Measurements from ENCODE around the gene UBAP1.
"Not testable (repeated sequence)": the region's sequence is repeated elsewhere in the genome, so short reads cannot be mapped to it uniquely, and the experiment has no call there.

The UBAP1 gene

DNA sequence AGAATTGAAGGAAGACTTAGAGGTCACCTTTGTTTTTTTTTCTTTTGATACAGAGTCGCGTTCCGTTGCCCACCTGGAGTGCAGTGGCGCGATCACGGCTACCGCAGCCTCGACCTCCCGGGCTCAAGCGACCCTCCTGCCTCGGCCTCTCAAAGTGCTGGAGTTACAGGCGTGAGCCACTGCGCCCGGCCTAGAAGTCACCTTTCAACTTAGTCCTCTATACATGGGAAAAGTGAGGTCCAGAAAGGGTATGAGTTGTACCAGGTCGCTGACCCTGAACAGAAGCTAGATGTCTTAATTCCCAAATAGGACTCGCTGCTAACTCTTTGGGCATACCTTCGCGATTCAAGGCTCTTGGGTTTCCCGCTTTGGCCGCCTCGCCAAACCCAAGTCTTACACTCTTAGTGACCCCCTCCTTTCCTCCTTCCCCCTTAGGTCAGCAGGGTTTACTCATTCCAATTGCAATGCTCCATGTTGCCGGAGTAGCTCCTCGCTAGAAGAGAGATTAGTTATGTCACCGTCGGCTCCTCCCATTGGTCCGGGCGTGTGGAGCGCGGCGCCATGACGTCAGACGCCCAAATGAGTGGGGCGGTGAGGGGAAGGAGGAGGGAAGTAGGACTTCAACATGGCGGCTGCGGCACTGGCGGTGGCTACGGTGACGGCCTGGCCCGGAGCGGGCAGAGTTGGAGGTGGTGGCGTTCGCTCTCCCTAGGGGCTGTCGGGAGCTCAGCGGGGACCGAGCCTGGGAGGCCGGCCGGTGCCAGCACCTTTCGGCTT, at the start of gene UBAP1:
Gene UBAP1 (plus strand): TSS at position 608 of the 777 bp plus-strand sequence. CDS start 41,872 bp downstream, outside the sequence.
- DNase-seq (ENCODE audit: low read depth), result peak; percentile 86

DNA sequence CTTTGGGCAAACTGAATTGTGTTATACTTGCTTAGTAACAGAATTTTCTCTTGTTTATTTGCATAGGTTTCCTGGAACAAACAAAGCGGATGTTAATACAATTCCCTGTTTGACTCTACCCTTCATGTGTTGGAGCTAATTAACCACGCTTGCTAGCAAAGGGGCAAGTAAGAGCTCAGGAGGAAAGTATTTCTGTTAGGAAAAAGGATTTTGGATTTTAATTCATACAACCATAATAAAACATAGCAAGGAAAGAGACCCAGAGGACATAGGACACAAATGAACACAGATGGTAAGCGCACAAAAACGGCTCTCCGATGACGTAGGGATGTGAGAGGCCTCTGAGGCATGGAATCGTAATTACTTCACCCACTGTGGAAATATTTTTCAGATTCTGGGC, 47.3 kb upstream of the UBAP1 start:
- no peak for DNase-seq (ENCODE audit: low read depth)

DNA sequence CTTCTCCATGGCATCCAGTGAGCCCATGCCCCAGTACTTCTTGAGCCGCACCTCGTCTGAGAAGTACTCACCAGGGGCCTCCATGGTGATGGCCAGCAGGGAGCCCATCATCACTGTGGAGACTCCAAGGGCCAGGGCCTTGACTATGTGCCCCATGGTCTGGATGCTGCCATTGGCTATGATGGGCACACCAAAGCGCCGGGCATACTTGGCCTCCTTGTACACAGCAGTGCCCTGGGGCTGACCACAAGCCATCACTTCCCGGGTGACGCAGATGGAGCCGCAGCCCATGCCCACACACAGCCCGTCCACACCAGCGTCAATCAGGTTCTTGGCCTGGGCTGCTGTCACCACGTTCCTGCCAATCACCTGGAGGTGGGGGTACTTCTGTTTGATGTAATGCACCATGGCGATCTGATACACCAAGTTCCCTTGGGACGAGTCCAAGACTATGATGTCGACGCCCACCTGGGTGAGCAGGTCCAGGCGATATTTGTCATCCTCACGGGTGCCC, 45.4 kb upstream of the UBAP1 start:
- DNase-seq (ENCODE audit: low read depth), result no peak

DNA sequence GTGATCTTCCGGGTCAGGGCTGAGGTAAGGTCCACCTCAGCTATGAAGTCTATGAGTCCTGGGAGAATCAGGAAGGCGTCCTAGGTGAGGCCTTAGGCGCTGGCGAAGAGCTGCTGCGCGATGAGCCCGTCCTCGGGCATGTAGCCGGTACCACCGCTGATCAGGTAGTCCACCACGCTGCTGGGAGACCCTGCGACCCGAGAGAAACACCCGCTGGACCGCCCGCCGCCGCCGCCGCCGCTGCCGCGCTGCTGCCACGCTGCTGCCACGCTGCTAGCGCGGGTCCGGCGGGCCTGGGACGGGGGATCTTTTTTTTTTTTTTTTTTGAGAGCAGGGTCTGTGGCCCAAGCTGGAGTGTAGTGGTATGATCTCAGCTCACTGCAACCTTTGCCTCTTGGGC, 44.3 kb upstream of the UBAP1 start:
- no peak for DNase-seq (ENCODE audit: low read depth)

DNA sequence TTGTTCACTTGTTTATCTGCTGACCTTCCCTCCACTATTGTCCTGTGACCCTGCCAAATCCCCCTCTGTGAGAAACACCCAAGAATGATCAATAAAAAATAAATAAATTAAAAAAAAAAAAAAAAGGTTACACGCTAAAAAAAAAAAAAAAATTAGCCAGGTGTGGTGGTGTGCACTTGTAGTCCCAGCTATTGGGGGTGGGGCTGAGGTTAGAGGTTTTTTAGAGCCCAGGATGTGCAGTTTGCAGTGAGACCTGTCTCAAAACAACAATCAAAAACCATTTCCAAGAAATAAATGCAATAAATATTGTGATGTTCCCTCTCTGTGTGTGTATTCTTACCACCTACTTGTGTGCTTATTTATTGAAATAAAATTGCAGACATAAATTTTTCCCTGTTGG, 40.2 kb upstream of the UBAP1 start:
- not testable (repeated sequence) for DNase-seq (ENCODE audit: low read depth)

DNA sequence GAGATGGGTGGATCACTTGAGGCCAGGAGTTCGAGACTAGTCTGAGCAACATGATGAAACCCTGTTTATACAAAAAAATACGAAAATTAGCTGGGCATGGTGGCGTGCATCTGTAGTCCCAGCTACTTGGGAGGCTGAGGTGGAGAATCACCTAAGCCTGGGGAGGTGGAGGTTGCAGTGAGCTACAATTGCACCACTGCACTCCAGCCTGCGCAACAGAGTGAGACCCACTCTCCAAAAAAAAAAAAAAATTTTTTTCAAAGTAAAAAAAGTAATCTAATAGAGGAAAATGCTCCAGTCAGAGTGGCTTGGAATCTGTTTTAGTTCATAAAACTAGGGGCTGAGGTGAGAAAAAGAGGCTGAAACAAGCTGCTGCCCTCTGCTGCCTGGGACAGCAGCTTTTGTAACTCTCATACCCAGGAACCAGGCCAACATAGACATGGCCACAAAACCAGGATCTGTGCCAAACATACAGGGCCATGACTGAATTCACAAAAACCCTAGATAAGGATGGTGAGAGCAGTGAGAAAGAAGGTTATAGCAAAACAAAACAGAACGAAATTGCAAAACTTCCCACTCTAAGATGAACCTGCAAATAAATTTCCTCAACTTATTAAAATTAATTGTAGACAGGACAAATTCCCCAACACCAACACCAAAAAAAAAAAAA, 39.2 kb upstream of the UBAP1 start:
- no peak for DNase-seq (ENCODE audit: low read depth)

DNA sequence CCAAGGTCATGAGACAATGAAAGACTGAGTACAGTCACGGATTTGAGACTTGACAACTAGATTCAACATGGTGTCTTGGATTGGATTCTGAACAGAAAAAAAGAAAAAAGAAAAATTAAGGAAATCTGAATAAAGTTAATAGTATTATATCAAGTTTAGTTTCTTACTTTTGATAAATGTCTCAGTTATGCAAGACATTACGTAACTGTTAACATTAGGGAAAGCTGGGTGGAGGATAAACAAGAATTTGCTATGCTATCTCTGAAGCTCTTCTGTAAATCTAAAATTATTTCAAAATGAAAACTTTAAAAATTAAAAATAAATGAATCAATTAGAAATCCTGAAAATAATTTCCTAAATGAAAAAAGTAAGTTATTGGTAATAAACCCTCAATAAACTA, 38.0 kb upstream of the UBAP1 start:
- DNase-seq (ENCODE audit: low read depth), result no peak

DNA sequence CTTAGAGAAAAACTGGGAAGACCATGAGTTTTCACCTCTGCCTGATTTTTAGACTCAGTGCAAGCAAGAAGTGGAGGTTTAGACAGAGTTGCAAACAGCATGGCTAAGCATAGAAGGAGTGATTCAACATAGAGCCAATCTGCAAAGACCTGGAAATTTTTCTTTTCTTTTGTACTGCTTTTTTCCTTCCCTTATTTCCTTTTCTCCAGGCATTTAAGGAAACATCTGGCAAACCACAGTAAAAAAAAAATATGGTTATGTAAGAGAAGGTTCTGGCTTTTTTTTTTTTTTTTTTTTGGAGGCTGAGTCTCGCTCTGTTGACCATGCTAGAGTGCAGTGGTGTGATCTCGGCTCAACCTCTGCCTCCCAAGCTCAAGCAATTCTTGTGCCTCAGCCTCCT, 35.7 kb upstream of the UBAP1 start:
- no peak for DNase-seq (ENCODE audit: low read depth)

DNA sequence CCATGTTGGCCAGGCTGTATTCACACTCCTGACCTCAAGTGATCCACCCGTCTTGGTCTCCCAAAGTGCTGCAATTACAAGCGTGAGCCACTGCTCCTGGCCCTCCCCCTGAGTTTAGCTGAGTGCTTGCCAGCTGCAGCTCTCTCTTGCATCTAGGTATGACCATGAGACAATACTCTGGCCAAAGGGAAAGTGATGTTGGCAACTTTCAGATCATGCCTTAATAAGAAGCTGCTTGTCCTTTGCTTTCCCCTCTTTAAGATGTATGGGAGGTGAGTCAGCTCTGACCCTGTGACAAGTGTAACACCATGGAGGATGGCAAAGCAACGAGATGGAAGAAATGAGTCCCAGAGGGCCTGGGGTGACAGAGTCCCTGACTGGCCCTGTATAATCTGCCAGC, 33.7 kb upstream of the UBAP1 start:
- DNase-seq (ENCODE audit: low read depth), result no peak

DNA sequence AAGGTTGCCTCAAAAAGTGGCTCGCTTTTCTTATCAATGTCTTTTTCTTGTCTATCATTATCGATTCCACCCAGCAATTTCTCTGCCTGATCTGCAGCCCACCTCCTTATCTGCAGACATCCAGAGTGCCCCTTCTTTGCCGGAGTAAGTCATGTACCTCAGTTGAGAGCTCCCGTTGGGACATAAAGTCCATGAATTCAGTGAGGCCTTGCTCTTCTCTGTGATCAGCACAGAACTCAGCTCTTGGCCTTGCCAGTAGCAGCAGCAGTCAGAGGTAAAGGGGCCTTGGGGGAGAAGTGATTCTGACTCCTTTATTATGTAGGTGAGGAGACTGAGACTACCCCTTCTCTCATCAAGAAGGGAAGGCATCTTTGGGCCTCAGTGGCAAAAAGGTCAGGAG, 27.4 kb upstream of the UBAP1 start:
- no peak for DNase-seq (ENCODE audit: low read depth)

DNA sequence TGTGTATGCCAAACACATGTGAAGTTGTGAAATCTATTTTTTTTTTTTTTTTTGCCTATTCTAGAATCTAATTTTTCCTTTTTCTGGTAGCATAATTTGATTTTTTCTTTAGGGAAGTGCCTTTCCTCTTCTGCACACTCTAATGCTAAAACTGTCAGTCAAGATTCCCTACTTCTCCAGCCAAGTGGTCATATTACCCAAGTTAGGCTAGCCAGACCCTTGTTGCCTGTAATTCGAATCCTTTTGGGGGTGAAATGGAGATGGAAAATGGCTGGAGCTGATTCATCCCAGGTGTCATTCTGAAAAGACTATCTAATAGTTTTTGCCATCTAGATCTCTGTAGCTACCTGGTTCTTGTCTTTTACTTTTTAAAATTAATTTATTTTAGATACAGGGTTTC, 24.8 kb upstream of the UBAP1 start:
- no peak for DNase-seq (ENCODE audit: low read depth)

DNA sequence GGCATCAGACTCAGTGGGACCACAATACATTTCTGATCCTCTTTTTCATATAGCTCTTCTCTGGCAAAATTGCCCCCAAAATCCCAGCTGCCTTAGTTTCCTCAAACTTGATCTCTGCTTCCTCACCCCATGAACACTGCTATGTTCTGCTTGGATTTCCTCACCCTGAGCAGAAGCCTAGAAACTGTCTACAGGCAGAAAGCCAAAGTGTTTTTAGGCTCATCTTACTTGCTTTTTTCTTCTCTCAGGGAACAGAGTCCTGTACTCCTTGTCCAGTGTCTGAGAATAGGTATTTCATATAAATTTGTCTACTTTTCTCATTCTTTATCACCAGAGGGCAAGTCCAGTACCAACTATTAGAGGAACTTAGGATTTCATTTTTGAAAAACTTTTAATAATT, 21.5 kb upstream of the UBAP1 start:
- no peak for DNase-seq (ENCODE audit: low read depth)

DNA sequence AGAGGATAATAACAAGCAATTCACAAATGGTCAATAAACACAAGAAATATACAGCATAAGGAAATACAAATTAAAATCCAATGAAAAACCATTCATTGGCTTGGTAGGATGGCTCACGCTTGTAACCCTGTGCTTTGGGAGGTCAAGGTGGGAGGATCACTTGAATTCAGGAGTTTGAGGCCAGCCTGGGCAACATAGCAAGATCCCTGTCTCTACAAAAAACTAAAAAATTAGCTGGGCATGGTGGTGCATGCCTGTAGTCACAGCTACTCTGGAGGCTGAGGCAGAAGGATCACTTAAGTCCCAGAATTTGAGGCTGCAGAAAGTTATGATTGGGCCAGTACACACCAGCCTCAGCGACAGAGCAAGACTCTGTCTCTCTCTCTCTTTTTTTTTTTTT, 20.9 kb upstream of the UBAP1 start:
- no peak for DNase-seq (ENCODE audit: low read depth)

DNA sequence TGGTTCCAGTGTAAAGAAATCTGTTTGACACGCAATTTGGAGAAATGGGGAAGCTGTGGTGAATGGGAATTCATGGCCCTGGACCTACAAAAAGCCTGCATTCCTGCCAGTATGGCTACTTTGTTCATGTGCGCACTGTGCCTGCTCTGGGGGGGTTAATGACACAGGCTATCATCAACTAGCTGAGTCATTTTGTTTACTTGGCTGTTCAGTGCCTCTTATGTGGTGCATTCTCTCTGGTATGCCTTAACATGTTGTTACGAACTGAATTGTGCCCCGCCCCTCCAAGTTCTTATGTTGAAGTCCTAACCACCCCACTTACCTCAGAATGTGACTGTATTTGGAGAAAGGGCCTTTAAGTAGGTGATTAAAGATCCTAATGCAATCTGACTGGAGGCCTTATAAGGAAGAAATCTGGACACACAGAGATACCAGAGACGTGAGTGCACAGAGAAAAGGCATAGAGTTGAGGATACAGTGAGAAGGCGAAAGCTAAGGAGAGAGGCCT, 20.4 kb upstream of the UBAP1 start:
- no peak for DNase-seq (ENCODE audit: low read depth)

DNA sequence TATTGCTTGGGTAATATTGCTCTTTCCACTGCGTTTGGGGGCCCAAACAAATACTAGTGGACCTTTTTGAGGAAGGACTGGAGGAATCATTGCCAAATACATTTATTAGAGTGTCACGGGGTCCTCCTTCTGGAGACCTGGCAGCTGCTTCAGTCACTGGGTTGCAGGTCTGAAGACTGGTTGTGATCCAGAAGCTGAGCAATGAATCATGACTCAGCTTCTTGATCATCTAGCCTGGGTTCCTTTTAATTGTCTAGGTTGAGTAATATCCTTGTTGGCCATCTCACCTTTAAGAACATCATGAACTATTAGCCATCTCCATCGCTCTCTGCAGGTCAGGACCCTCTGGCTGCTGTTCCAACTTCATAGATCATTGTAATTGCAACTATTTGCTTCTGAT, 15.4 kb upstream of the UBAP1 start:
- no peak for DNase-seq (ENCODE audit: low read depth)

DNA sequence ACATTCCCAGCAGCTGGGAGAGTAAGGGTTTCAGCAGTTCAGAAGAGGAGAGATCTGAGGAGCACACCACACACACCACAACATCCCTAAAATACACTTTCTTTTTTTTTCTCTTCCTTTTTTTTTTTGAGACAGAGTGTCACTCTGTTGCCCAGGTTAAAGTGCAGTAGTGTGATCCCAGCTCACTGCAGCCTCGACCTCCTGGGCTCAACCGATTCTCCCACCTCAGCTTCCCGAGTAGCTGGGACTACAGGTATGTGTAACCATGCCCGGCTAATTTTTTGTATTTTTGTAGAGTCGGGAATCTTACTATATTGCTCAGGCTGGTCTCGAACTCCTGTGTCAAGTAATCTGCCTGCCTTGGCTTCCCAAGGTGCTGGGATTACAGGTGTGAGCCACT, 9.7 kb upstream of the UBAP1 start:
- DNase-seq (ENCODE audit: low read depth), result no peak

DNA sequence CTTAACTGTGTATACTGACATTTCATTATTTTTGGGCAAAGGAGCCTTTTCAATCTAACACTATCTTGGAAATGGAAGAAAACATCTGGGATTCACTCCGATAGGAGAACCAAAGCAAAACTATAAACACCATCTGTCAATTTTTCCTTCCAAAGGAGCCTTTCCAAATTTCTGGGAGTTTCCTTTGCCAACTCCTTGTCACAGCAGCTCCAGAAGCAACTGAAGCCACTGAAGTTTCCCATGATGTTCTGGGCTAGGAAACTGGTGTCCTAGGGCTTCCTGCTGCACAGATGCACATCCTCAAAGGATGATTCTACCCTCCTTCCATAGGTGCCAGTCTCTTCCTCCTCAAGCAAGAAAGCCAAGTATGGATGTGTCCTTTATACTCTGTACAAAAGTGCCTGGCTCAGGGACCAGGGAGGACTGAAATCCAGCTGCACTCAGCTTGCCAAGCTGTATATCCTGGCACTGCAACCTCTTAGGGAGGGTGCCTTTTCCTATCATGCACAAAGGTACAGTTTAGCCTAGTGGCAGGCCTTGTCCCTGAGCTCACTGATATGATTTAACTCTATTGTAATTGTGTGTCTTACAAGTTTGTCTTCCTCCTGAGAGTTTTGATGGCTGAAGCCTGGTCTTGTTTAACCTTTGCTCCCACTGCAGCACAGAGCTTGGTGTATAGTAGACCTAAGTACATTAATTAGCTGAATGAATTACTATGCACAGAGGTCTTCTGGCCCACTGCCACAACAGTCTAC, 8.4 kb upstream of the UBAP1 start:
- no peak for DNase-seq (ENCODE audit: low read depth)

DNA sequence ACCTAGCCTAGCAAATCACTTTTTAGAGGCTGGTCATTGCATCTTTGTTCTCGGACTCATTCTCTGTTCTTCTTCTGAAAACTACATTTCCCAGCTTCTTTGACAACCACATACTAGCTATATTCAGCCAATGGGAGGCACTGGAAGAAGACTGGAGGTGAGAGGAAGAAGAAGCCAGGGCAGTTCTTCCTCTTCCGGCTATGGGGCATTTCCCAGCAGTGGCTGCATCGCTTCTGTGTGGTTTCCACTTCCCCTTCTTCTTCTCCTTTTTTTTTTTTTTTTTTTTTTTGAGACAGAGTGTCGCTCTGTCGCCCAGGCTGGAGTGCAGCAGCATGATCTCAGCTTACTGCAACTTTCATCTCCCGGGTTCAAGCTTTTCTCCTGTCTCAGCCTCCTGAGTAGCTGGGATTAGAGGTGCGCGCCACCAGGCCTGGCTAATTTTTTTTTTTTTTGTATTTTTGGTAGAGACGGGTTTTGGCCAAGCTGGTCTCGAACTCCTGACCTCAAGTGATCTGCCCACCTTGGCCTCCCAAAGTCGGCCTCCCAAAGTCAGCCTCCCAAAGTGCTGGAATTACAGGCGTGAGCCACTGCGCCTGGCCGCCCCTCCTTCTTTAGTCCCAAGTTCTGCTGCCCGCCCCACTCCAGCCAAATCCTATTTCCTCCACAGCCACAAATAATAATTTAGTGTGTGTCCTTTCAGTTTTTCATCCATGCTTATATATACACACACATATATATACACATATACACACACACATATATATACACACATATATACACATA, 6.9 kb upstream of the UBAP1 start:
- no peak for DNase-seq (ENCODE audit: low read depth)

DNA sequence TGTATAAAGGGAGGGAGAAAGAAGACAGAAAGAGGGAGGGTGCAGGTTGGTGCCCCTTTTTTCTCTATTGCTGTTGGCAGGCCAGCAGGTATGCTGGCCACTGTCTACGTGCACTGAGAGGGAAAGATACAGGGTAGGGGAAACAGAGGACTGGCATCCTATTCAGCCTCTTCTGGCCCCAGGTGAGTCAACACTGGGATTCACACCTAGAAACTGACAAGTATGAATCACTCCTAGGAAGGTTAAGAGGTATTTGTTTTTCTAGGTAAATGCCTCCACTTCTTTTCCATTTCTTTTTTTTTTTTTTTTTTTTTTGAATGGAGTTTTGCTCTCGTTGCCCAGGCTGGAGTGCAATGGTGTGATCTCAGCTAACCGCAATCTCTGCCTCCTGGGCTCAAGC, 2.8 kb upstream of the UBAP1 start:
- no peak for DNase-seq (ENCODE audit: low read depth)

DNA sequence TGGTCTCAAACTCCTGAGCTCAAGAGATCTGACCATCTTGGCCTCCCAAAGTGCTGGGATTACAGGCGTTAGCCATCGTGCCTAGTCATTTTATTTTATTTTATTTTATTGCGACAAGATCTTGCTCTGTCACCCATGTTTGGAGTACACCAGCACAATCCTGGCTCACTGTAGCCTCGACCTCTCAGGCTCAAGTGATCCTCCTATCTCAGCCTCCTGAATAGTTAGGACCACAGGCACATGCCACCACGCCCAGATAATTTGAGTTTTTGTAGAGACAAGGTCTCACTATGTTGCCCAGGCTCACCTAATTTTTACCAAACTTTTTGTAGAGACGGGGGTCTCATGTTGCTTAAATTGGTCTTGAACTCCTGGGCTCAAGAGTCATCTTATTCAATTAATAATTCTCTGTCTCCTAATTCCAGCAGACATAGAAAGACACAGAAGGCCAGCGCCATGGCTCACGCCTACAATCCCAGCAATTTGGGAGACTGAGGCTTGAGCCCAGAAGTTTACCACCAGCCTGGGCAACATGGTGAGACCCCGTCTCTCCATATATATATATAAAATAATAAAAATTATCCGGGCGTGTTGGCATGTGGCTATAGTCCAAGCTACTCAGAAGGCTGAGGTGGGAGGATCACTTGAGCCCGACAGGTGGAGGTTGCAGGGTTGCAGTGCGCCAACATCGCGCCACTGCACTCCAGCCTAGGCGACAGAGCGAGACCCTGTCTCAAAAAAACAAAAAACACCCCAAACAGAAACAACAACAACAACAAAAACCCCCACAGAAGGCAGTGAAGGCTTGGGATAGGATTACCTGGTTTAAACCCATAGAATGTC, 1.0 kb upstream of the UBAP1 start:
- DNase-seq (ENCODE audit: low read depth), result no peak
